ENCODE measurements around the gene SKP1.

SKP1 gene

DNA sequence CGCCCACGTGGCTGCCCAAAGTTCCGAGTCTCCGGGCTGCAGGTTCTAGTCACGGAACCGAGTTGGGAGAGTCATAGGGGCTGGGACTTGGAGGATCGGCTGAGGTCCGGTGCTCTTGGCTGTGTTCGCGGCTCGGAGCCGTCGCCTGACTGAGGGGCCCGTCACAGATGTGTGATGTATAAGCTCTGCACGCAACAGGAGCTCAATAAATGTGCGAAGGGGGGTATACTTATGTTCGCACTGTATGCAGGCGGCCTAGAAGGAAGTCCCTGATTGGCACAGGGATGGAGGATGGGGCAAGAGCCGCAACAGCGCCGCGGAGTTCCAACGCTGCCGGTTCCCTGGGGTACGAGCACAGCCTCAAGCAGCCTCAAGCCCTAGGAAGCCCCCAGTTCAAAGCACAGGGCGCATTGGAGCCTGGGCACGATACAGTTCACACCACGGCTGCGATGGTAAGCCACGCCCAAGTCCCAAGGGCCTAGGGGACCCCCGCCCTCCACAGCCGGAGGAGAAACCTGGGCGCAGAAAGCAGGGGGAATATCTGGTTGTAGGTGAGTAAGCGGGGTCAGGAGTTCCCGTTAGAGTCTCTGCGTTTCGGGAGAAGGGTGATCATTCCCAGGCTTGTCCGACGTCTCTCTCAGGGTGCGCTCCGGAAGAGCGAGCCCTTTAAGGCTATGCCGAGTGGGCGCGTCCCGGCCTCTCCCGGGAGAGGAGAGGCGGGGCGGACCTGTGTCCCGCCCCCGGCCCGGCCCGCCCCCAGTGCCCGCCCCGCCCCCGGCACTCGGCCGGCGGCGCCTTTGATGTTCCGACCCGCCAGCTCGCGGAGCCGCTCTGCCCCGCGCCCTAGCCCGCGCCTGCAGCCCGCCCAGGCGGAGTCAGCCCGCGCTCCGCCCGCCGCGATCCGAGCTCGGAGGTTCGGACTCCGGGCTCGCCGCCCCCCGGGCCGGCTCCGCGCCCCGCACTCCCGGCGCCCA, 62.6 kb downstream of the SKP1 start, which contains the start of gene TCF7:
TCF7 (plus strand) TSS at position 780 of the 974 bp plus-strand sequence. CDS start 226 bp downstream, outside the sequence.
- DNase-seq (ENCODE audit: low spot score) (peak; percentile 62), FAIRE-seq (no peak)

- FAIRE-seq (no peak), DNase-seq (ENCODE audit: low spot score) (no peak)
These were observed 63.3 kb downstream of the SKP1 start for GRCh38 chr5:134113363-134113889.

DNA sequence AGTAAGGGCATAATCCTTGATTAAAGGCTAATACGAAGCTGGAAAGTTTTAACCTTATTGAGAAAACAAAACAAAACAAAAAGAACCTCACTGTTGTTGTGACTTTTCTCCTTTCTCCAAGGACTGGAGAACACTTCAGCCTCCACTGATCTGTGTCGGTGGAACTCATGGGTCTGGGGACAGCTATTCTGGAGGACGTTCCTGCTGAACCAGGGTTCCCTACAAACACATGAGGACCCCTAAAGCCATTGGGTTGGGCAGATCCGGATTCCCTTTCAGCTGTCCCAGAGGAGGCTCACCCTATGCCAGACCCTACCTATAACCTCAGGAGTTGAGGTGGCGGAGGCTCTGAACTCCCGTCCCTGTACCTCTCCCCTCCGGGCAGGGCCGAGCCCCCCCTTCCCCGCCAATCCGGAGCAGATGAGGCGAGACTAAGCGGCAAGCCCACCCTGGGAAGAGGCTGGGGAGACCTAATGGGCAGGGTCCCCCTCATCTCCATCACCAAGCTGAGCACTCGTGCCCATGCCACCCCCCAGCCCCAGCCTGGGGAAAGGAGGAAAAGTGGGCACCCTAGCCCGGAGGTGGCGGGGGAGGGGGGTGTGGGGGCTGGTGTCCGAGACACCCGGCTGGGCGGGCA, 63.9 kb downstream of the SKP1 start:
- FAIRE-seq = no peak
- no peak for DNase-seq (ENCODE audit: low spot score)

GRCh38 chr5:134111741-134112647, 64.8 kb downstream of the SKP1 start:
- FAIRE-seq = no peak
- DNase-seq (ENCODE audit: low spot score) = peak; percentile 13

GRCh38 chr5:134110382-134110781, 66.4 kb downstream of the SKP1 start:
- FAIRE-seq (no peak), DNase-seq (ENCODE audit: low spot score) (no peak)

DNA sequence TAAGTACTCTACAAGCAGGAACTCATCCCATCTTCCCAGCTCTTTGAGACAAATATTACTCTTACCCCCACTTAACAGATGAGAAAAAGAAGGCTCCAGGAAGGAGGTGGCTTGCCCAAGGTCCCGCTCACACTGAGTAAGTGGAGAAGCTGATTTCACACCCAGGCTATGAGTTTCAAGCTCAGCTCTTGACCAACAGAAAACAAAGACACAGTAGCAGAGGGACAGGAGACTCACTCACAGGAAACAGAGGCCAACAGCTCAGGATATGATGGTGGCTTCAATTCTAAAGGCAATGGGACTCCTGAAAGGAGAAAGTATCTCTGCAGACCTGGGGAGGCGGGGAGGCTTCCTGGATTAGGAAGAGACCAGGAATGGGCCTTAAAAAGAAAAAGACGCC, 69.0 kb downstream of the SKP1 start:
- FAIRE-seq (no peak), DNase-seq (ENCODE audit: low spot score) (no peak)

GRCh38 chr5:134106991-134107701, 69.6 kb downstream of the SKP1 start:
- DNase-seq (ENCODE audit: low spot score) (no peak), FAIRE-seq (no peak)

GRCh38 chr5:134103998-134104654, 72.6 kb downstream of the SKP1 start:
- no peak for FAIRE-seq

GRCh38 chr5:134103397-134103796, 73.4 kb downstream of the SKP1 start:
- no peak for FAIRE-seq
- DNase-seq (ENCODE audit: low spot score) = no peak

More at GRCh38 chr5:134103998-134104654, 72.6 kb downstream of the SKP1 start:
- no peak for DNase-seq (ENCODE audit: low spot score)

GRCh38 chr5:134101686-134102439, 74.9 kb downstream of the SKP1 start:
- FAIRE-seq (no peak), DNase-seq (ENCODE audit: low spot score) (peak; percentile 39)

GRCh38 chr5:134100283-134101091, 76.3 kb downstream of the SKP1 start:
- peak; percentile 72 for DNase-seq (ENCODE audit: low spot score)
- peak; percentile 35 for FAIRE-seq

- DNase-seq (ENCODE audit: low spot score) = no peak
- no peak for FAIRE-seq
These were observed 76.8 kb downstream of the SKP1 start for GRCh38 chr5:134099939-134100282.

DNA sequence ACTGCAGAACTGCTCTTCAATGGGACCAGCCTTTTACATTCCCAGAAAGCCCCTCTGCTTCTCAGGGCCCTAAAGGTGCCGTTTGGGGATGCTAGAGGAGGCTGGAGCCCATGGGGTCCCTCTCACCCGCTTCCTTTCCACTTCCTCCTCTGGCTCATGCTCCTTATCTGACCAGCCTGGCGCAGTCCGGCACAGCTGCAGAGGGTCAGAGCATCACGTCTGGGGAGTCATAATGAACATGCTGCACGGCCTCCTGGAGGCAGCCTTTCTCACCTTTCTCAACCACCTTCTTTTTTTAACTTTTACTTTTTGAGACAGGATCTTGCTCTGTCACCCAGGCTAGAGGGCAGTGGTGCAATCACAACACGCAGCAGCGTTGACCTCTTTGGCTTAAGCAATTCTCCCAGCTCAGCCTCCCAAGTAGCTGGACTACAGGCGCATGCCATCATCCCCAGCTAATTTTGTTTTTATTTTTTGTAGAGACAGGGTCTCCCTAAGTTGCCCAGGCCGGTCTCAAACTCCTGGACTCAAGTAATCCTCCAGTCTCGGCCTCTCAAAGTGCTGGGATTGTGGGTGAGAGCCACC, 77.4 kb downstream of the SKP1 start:
- DNase-seq (ENCODE audit: low spot score) (no peak), FAIRE-seq (no peak)

All from RCC 7860 (cell line).